GM12878 (cell line): Measurements from ENCODE around the gene DIS3L. TPM values are rescaled to one million over a fixed set of nuclear protein-coding genes. Genes with fewer than 3 reads are reported as not detected.

Experiments
- EZH2 ChIP-seq: IDR thresholded peaks from 2 replicates; pipeline ENCODE4 v1.6.1; 2012; ENCODE audit warnings: low read depth, mild to moderate bottlenecking, control low read depth, inconsistent platforms, low read length, borderline replicate concordance; ENCODE audit not compliant: control insufficient read depth
- PRDM15 ChIP-seq: fragments of 450-650 bp; formaldehyde crosslinking; IDR thresholded peaks from 2 replicates; pipeline ENCODE4 v1.4.0; 2020; ENCODE audit warnings: mild to moderate bottlenecking, moderate library complexity
- USF2 ChIP-seq: IDR thresholded peaks from 2 replicates; pipeline ENCODE4 v1.6.1; 2011; ENCODE audit warnings: low read depth, low read length, improper control_type of control experiment, borderline replicate concordance
- ZBTB11 ChIP-seq: fragments of 450-650 bp; formaldehyde crosslinking; IDR thresholded peaks from 2 replicates; pipeline ENCODE4 v1.5.0; 2022; ENCODE audit warnings: mild to moderate bottlenecking, missing genetic modification characterization
- ZBTB33 ChIP-seq: fragments of 450-650 bp; IDR thresholded peaks from 2 replicates; pipeline ENCODE4 v1.6.1; 2017; ENCODE audit warnings: mild to moderate bottlenecking
- polyA plus RNA-seq, 11 experiments: library from polyadenylated mRNA; depleted of rRNA in 4 of 11; unstranded in 6 of 11; stranded (reverse) in 5 of 11; fragments of >200 nt; fragmentation: Nextera tagmentation in 4 of 11; fragmentation: Illumina TruSeq in 1 of 11; extraction: Ambion mirVana in 4 of 11; extraction: Trizol in 1 of 11; gene quantifications; 1 replicate in 1 of 11; 2 replicates in 10 of 11; pipeline versions ENCODE4 v1.2.1 to v1.2.3, GENCODE V29; 2011 to 2016; ENCODE audit warnings: inconsistent platforms in 2 of 11, missing spikeins in 2 of 11, low read depth in 1 of 11
- total RNA-seq, 4 experiments: library from RNA; depleted of rRNA in 3 of 4; stranded (reverse); fragments of >200 nt in 3 of 4; fragmentation: Illumina TruSeq in 1 of 4; extraction: Trizol in 1 of 4; gene quantifications; 2 replicates each; pipeline versions ENCODE4 v1.2.1 to v1.2.3, GENCODE V29; 2013 to 2021

The DIS3L gene
- total and polyA plus RNA-seq, 10 of the 15 experiments (the other 5 are each of a cell fraction or from before 2014, with no cell fraction given) = 7.6 to 33.7 (median 25.5) TPM

GRCh38 chr15:66249605-66250174 lies 43.7 kb upstream of the DIS3L start (continued):
- TF ChIP-seq PRDM15 (CRISPR knock-in tag) (no peak), ZBTB33 (no peak), EZH2 (no peak), USF2 (no peak), ZBTB11 (no peak)
